HG03045 (cell line): ENCODE data around the gene TNRC18.

Source experiments
- ATAC-seq: cut with Tn5 transposase; IDR thresholded peaks from one replicate; pipeline ENCODE4 v1.9.1; 2021; ENCODE audit warnings: mild to moderate bottlenecking, moderate library complexity; ENCODE audit not compliant: unreplicated experiment

The TNRC18 gene

GRCh38 chr7:5428478-5429252, 5.0 kb upstream of the TNRC18 start:
- no peak for ATAC-seq

GRCh38 chr7:5426226-5426475, 2.5 kb upstream of the TNRC18 start:
- no peak for ATAC-seq

GRCh38 chr7:5425507-5426225, 2.0 kb upstream of the TNRC18 start:
- no peak for ATAC-seq

- ATAC-seq: no peak
These were observed 1.3 kb upstream of the TNRC18 start for GRCh38 chr7:5424749-5425506.

GRCh38 chr7:5423976-5424748, 528 bp upstream of the TNRC18 start:
- ATAC-seq: no peak

- no peak for ATAC-seq
These were observed 983 bp downstream of the TNRC18 start for GRCh38 chr7:5422396-5423305.

GRCh38 chr7:5421714-5422395, 1.8 kb downstream of the TNRC18 start:
- no peak for ATAC-seq

GRCh38 chr7:5420881-5421713, 2.5 kb downstream of the TNRC18 start:
- ATAC-seq: no peak

GRCh38 chr7:5420067-5420880, 3.4 kb downstream of the TNRC18 start:
- ATAC-seq: no peak

GRCh38 chr7:5419539-5420066, 4.0 kb downstream of the TNRC18 start:
- ATAC-seq: no peak

- ATAC-seq: no peak
These were observed 5.4 kb downstream of the TNRC18 start for GRCh38 chr7:5418285-5418582.

- no peak for ATAC-seq
These were observed 6.2 kb downstream of the TNRC18 start for GRCh38 chr7:5417106-5418071.

- no peak for ATAC-seq
These were observed 8.7 kb downstream of the TNRC18 start for GRCh38 chr7:5414916-5415315.

GRCh38 chr7:5413449-5413786, 10.2 kb downstream of the TNRC18 start:
- ATAC-seq: no peak

- ATAC-seq: no peak
These were observed 14.9 kb downstream of the TNRC18 start for GRCh38 chr7:5408777-5409176.

- ATAC-seq: no peak
These were observed 16.4 kb downstream of the TNRC18 start for GRCh38 chr7:5406957-5407945.
